IgD-negative memory B cell (primary cell): ENCODE results near the gene PSME3IP1. TPM values are rescaled to one million over a fixed set of nuclear protein-coding genes. Genes with fewer than 3 reads are reported as not detected.
A peak's percentile ranks its signal among the peaks of the same experiment; 100 is the strongest.

Experiments used
- H3K27ac Mint-ChIP-seq, 3 donors: one replicate each; pipeline ENCODE4 v1.8.0; 2020 to 2022; ENCODE audit warnings: mild to moderate bottlenecking in 3 of 3, mixed read lengths in 3 of 3, moderate library complexity in 1 of 3
- H3K27me3 Mint-ChIP-seq: one replicate; pipeline ENCODE4 v1.8.0; 2021; ENCODE audit warnings: mixed read lengths
- H3K36me3 Mint-ChIP-seq: one replicate; pipeline ENCODE4 v1.8.0; 2020; ENCODE audit warnings: mild to moderate bottlenecking, mixed read lengths
- H3K4me1 Mint-ChIP-seq, 3 donors: one replicate each; pipeline ENCODE4 v1.8.0; 2020 to 2022; ENCODE audit warnings: mixed read lengths in 3 of 3, mild to moderate bottlenecking in 1 of 3
- H3K4me3 Mint-ChIP-seq, 4 donors: one replicate each; pipeline ENCODE4 v1.8.0; 2020 to 2022; ENCODE audit warnings: mild to moderate bottlenecking in 4 of 4, mixed read lengths in 4 of 4, moderate library complexity in 3 of 4
- H3K9me3 Mint-ChIP-seq, 3 donors: one replicate each; pipeline ENCODE4 v1.8.0; 2020 to 2021; ENCODE audit warnings: mixed read lengths in 3 of 3, mild to moderate bottlenecking in 1 of 3
- polyA plus RNA-seq: library from polyadenylated mRNA; unstranded; fragments of 300-500 nt; fragmentation: Illumina TruSeq; gene quantifications from one replicate; pipeline ENCODE4 v1.2.3, GENCODE V29; 2021

Gene PSME3IP1
- polyA plus RNA-seq, 1 donor from 2014 or later: 91.6 TPM

DNA sequence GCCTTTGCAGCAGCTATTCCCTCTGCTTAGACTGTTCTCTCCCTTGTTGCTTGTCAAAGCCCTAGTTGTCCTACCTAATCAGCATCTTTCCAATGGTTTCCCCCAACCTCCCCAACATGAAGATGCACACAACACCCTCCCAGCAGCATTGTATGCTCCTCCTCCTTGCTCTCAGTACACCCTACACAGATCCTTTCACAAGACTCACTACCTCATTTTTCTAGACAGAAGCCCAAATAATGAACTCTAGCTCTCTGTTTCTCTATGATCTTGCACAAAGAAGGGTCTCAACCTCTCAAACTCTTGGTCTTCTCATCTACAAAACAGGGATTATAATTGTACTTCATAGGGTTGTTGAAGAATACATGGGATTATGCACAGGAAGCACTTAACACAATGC lies 19.4 kb downstream of the PSME3IP1 start:
- H3K27me3 Mint-ChIP-seq: no peaks in the 10 kb centered on the region
- no peak overlapping the region for H3K27ac Mint-ChIP-seq
- peaks cover 13% of the 10 kb centered on the region for H3K36me3 Mint-ChIP-seq
- H3K4me3 Mint-ChIP-seq: no peak overlapping the region
- no peaks in the 10 kb centered on the region for H3K9me3 Mint-ChIP-seq
- H3K4me1 Mint-ChIP-seq: peaks cover 0 to 7% (median 4%) of the 10 kb centered on the region in 3 donors

GRCh38 chr16:57165938-57166337 lies 19.9 kb downstream of the PSME3IP1 start:
- Mint-ChIP-seq H3K4me1 (peaks cover 0 to 7% (median 4%) of the 10 kb centered on the region in 3 donors), H3K27me3 (no peaks in the 10 kb centered on the region), H3K4me3 (no peak overlapping the region), H3K36me3 (peaks cover 9% of the 10 kb centered on the region), H3K27ac (no peak overlapping the region), H3K9me3 (no peaks in the 10 kb centered on the region)

GRCh38 chr16:57165483-57165882 lies 20.4 kb downstream of the PSME3IP1 start:
- Mint-ChIP-seq H3K27me3 (no peaks in the 10 kb centered on the region), H3K4me3 (no peak overlapping the region), H3K4me1 (peaks cover 0 to 7% (median 4%) of the 10 kb centered on the region in 3 donors), H3K36me3 (peaks cover 9% of the 10 kb centered on the region), H3K9me3 (no peaks in the 10 kb centered on the region), H3K27ac (no peak overlapping the region)

GRCh38 chr16:57163842-57164241 lies 22.0 kb downstream of the PSME3IP1 start:
- peaks cover 0 to 7% (median 4%) of the 10 kb centered on the region in 3 donors for H3K4me1 Mint-ChIP-seq
- no peaks in the 10 kb centered on the region for H3K9me3 Mint-ChIP-seq
- H3K36me3 Mint-ChIP-seq: peaks cover 9% of the 10 kb centered on the region
- H3K27me3 Mint-ChIP-seq: no peaks in the 10 kb centered on the region
- no peak overlapping the region for H3K4me3 Mint-ChIP-seq
- H3K27ac Mint-ChIP-seq: no peak overlapping the region

DNA sequence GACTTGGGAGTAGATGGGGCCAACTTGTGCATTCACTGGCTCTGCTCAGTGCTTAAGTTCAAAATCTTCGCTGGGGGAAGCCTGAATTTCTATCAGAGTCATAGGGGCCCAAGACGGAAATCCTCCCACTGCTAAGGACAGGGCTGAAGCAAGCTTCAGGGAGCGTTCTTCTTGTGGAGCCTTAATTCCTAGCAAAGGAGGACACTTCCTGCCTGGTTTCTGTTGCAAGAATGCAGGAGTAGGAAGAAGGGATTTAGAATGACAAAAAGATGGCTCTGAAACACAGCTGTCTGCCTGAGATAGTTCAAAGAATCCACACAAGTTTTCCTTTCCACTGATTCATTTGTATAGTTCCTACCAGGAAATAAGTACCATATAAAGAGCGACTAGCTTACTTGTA lies 26.4 kb downstream of the PSME3IP1 start:
- Mint-ChIP-seq H3K9me3 (no peaks in the 10 kb centered on the region), H3K27me3 (no peaks in the 10 kb centered on the region), H3K36me3 (peaks cover 10% of the 10 kb centered on the region), H3K4me1 (peaks cover 0 to 2% (median 2%) of the 10 kb centered on the region in 3 donors), H3K4me3 (no peak overlapping the region), H3K27ac (peak overlapping the region in 1 of 3 donors; percentile 47)

DNA sequence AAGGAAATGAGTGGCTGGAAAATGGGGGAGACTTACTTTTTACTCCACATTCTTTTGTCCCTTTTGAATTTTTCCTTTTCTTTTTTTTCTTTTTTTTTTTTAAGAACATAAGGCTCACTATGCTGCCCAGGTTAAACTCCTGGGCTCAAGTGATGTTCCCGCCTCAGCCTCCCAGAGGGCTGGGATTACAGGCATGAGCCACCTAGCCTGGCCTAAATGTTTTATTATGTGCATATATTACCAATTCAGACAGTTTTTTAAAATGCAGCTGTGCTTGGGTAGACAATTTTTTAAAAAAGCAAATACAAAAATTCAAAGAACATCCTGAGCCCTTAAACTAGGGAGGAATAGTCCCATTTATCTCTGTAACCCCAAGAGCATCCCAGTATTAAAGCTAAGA lies 28.3 kb downstream of the PSME3IP1 start:
- peaks cover 0 to 2% (median 2%) of the 10 kb centered on the region in 3 donors for H3K4me1 Mint-ChIP-seq

GRCh38 chr16:57156351-57156703 lies 29.5 kb downstream of the PSME3IP1 start:
- Mint-ChIP-seq H3K27me3 (no peaks in the 10 kb centered on the region), H3K9me3 (no peaks in the 10 kb centered on the region), H3K36me3 (peaks cover 11% of the 10 kb centered on the region), H3K4me3 (no peak overlapping the region), H3K4me1 (peaks cover 0 to 2% (median 2%) of the 10 kb centered on the region in 3 donors), H3K27ac (no peak overlapping the region)

More for the DNA sequence above, 28.3 kb downstream of the PSME3IP1 start:
- Mint-ChIP-seq H3K27me3 (no peaks in the 10 kb centered on the region), H3K4me3 (no peak overlapping the region), H3K9me3 (no peaks in the 10 kb centered on the region), H3K36me3 (peaks cover 11% of the 10 kb centered on the region), H3K27ac (peak overlapping the region in 1 of 3 donors; percentile 81)

DNA sequence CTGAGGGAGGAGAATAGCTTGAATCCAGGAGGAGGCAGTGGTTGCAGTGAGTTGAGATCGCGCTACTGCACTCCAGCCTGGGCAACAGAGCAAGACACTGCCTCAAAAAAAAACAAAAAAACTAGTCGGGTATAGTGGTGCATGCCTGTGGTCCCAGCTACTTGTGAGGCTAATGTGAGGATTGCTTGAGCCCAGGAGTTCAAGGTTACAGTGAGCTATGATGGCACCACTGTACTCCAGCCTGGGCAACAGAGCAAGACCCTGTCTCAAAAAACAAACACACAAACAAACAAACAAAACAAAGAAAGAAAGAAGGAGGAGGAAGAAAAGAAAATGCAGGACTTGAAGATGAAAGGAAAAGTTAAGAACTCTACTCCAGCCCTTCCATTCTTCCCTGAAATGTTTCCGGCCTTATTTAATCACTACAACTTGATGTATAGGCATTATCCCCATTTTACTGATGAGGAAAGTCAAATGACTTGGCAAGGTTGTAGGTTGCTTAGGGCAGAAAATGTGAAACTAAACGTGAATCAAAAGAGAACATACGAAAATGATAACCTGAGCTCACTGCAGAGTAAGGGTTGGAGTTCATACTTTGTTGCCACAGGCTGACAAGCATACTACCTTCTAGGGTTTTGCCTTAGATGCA lies 30.0 kb downstream of the PSME3IP1 start:
- peaks cover 0 to 2% (median 2%) of the 10 kb centered on the region in 3 donors for H3K4me1 Mint-ChIP-seq
- H3K4me3 Mint-ChIP-seq: no peak overlapping the region
- no peaks in the 10 kb centered on the region for H3K27me3 Mint-ChIP-seq
- peaks cover 11% of the 10 kb centered on the region for H3K36me3 Mint-ChIP-seq
- no peak overlapping the region for H3K27ac Mint-ChIP-seq
- H3K9me3 Mint-ChIP-seq: no peaks in the 10 kb centered on the region

DNA sequence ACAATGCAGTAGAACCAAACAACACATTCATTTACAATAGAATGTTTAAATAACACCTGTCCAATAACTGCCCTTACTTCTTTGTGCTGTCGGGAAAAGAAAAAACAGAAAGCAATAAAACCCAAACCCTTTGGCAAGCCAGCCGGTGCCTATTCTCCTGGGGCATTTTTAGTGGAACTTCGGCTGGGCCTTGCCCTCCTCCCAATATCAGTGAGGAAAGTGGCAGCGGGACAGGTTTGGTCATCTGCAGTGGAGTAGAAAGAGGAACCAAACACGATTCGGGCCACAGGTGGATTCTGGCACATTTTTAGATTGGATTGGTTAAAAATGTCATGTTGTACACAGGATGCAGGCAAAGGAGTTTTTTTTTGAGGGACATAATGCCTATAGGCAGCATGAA lies 32.0 kb downstream of the PSME3IP1 start:
- H3K4me3 Mint-ChIP-seq: no peak overlapping the region
- H3K27me3 Mint-ChIP-seq: no peaks in the 10 kb centered on the region
- H3K36me3 Mint-ChIP-seq: peaks cover 11% of the 10 kb centered on the region
- H3K4me1 Mint-ChIP-seq: peaks cover 0 to 2% (median 2%) of the 10 kb centered on the region in 3 donors
- no peak overlapping the region for H3K27ac Mint-ChIP-seq
- no peaks in the 10 kb centered on the region for H3K9me3 Mint-ChIP-seq

GRCh38 chr16:57152096-57153093 lies 33.4 kb downstream of the PSME3IP1 start:
- Mint-ChIP-seq H3K4me3 (no peak overlapping the region), H3K27ac (no peak overlapping the region), H3K36me3 (peaks cover 11% of the 10 kb centered on the region), H3K27me3 (no peaks in the 10 kb centered on the region), H3K9me3 (no peaks in the 10 kb centered on the region), H3K4me1 (peaks cover 5 to 10% (median 9%) of the 10 kb centered on the region in 3 donors)

- H3K27me3 Mint-ChIP-seq: no peaks in the 10 kb centered on the region
- peaks cover 7% of the 10 kb centered on the region for H3K36me3 Mint-ChIP-seq
- H3K4me1 Mint-ChIP-seq: peaks cover 5 to 10% (median 9%) of the 10 kb centered on the region in 3 donors
- H3K4me3 Mint-ChIP-seq: no peak overlapping the region
- H3K27ac Mint-ChIP-seq: no peak overlapping the region
- no peaks in the 10 kb centered on the region for H3K9me3 Mint-ChIP-seq
These were observed 34.5 kb downstream of the PSME3IP1 start for GRCh38 chr16:57151369-57151768.

- Mint-ChIP-seq H3K36me3 (peaks cover 4% of the 10 kb centered on the region), H3K27me3 (no peaks in the 10 kb centered on the region), H3K4me1 (peaks cover 5 to 9% (median 8%) of the 10 kb centered on the region in 3 donors), H3K9me3 (no peaks in the 10 kb centered on the region), H3K27ac (no peak overlapping the region), H3K4me3 (no peak overlapping the region)
These were observed 35.0 kb downstream of the PSME3IP1 start for GRCh38 chr16:57150682-57151330.

DNA sequence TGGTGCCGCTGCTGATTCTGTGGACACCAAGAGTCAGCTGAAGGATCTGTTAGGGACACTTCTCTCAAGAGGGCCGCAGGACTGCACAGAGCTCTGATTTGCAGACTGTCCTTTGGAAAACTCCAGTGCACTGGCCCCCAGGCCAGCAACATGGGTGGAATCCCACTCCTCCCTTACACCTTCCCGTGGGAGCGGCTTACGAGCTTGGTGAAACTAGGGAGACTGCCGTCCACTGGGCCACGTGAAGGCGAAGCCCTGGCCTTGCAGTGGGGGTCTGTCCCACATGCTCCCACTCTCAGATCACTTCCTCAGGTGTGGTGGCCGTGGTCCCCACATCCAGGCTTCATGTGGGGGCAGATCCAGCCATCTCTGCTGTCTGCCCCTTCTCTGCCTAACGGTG lies 36.4 kb downstream of the PSME3IP1 start:
- no peaks in the 10 kb centered on the region for H3K9me3 Mint-ChIP-seq
- H3K4me3 Mint-ChIP-seq: no peak overlapping the region
- H3K27me3 Mint-ChIP-seq: no peaks in the 10 kb centered on the region
- no peak overlapping the region for H3K27ac Mint-ChIP-seq
- H3K36me3 Mint-ChIP-seq: peaks cover 4% of the 10 kb centered on the region
- peaks cover 5 to 9% (median 8%) of the 10 kb centered on the region in 3 donors for H3K4me1 Mint-ChIP-seq

DNA sequence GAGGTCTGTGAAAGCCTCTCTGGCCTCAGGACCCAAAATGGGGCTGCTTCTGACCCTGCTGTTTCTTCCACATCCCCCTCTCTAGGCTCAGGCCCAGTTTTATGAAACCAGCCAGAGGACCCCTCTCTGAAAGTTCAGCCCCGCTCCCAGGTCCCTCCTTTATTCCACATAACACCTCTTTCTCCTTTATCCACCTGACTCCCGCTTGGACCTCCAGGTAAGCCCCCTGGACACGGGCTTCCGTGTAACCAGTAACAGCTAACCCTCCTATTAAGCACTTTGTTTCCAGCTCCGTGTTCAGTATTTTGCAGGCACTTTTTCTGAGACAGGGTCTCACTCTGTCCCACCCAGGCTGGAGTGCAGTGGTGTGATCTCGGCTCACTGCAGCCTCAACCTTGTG lies 37.4 kb downstream of the PSME3IP1 start:
- Mint-ChIP-seq H3K27me3 (no peaks in the 10 kb centered on the region), H3K36me3 (peaks cover 2% of the 10 kb centered on the region), H3K27ac (no peak overlapping the region), H3K4me1 (peaks cover 5 to 9% (median 8%) of the 10 kb centered on the region in 3 donors), H3K9me3 (no peaks in the 10 kb centered on the region), H3K4me3 (peak overlapping the region in 1 of 4 donors; percentile 43)
